ENCODE results near the gene ANK3.

The ANK3 gene

DNA sequence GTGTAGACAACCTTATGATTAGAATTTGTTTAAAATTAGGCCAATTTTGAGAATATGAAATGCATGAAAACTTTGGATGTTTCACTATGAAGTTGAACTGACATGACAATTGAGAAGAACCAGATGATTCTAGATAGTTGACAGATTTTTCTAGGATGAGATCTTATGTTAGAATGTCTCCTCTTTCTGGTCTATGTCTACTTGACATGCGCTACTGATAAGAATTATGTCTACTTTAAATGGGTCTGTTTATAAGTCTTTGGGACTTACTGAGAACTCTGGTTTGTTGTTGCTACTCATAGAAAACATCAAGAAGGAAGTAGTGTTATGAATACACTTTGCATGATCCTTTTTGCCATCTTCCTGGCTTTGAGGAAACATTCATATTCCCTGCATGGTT, 255.1 kb downstream of the ANK3 start:
- DNase-seq: no peak

- no peak for DNase-seq
Observed at GRCh38 chr10:60130130-60130579, 259.5 kb downstream of the ANK3 start.

DNA sequence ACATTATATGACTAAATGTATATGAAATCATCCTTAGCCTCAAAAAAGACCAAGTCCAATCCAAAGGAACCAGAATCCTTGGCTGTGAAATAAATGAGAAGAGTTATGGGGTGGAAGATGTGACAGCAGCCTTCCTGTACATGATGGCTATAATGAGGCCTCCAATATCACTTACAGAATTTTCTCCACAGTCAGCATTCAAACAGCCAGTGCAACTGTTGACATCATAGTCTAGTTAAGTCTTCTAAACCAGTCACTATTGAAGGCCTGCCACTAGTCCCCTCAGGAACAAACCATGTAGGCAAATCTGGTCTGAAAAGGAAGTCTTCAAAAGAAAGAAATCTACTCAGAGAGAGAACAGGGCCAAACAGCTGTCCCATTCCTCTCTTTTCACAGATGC, 263.8 kb downstream of the ANK3 start:
- DNase-seq: no peak

DNA sequence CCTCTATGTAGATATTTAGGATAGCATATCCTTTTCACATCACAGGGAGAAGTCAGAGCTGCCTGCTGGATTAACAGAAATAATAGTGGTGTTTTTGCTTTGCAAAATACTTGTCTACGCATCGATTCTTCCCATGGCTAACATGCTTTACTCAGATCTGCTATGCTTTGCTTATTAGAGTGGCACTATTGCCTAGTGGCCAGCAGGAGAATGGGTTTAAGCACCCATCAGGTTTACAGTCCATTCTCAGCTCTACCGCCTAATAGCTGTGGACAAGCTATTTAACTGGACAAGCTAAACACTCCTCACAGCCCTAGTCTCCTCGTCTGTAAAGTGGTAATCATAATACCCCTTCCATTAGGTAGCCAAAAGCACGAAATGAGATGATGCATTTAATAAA, 265.1 kb downstream of the ANK3 start:
- DNase-seq: no peak

GRCh38 chr10:60123668-60124067, 266.0 kb downstream of the ANK3 start:
- DNase-seq: no peak

- DNase-seq: no peak
Observed at GRCh38 chr10:60123172-60123571, 266.5 kb downstream of the ANK3 start.

DNA sequence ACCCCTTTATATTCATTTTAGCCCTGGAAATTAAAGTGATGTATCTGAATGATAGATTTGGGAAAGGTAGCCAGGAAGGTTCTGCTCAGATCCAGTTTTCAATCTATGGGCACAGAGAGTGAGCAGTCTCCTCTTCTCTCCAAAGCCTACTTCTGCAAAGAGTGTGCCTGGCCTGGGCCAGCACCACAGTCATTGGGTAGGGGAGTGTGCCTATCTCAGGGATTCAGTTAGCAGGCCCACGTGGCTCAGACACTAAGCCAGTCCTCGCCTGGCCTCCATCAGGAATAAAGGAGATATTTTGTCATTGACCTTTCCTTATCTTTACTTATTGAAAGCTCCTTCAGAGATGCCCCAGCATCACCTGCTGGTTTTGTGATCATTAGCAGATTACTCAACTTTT, 267.5 kb downstream of the ANK3 start:
- DNase-seq: no peak

GRCh38 chr10:60114765-60115586, 274.7 kb downstream of the ANK3 start:
- DNase-seq: peak; percentile 42

GRCh38 chr10:60110739-60111138, 278.9 kb downstream of the ANK3 start:
- no peak for DNase-seq

GRCh38 chr10:60107308-60107976, 282.2 kb downstream of the ANK3 start:
- DNase-seq: no peak

DNA sequence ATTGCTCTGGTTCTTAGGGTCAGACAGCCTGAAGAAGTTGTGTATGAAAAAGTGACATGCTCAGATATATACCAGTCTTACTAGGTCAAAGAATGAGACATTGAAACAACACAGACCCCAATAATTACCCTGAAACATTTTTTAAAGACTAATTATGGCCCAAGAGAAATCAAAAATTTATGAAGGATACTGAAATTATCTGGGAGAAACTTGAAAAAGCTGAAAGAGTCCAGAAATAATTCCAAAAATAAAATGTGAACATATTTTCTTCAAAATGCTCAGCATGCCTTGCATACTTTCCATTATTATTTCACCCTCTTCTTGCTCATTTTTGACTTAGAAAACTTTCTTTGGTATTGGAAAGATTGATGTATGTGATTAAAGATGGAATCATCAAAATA, 284.4 kb downstream of the ANK3 start:
- DNase-seq: no peak

- DNase-seq: no peak
Observed at GRCh38 chr10:60101821-60102220, 287.9 kb downstream of the ANK3 start.

GRCh38 chr10:60099998-60100747, 289.5 kb downstream of the ANK3 start:
- DNase-seq: peak; percentile 33

GRCh38 chr10:60098677-60099601, 290.7 kb downstream of the ANK3 start:
- DNase-seq: no peak

DNA sequence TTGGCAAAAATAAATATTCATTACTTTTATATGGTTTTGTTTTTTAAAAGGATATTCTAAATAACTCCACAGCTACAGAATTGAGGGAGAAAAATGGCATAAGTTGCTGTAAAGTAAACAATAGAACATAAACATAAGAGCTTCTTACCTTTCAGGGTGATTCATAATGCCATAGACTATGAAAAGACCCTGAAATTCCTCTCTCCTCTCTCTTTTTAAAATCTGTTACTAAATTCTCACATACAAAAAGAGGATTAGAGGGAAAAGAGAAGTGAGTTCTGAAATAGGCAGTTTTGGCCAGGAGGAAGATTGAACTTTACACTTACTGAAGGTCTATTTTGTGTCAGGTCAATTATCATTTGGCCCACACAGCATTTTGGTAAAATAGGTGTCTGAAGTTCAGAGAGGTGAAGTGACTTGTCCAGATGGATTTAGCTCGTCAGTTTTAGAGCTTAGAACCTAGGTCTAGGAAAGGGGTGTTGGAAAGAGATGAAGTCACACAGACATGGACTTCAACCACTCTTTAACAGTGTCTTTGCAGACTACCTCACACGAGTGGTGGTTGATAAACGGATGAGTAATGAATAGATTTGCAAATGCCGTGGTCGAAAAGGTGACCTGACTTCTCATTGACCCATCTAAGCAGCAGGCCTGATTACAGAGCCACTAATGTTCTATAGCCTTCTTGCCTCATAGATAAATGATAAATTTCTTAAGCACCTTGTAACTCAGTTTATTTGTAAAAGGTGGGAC, 292.7 kb downstream of the ANK3 start:
- DNase-seq: no peak

DNA sequence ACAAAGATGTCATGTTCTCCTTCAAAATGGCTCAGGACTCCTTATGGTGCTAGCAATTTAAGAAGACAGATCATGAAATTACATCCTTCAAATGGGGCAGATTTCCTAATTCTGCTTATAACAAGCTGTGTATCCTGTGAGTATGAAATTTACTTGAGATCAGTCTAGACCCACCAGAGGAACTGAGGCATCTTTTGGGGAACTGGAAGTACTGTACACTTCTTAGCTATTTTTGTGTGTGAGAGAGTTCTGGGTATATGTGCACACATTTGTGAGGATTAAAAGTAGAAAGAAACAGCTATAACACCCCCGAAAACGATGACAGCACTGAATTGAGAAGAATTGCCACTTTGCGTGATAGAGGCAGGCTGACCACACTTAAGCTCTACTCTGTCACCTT, 296.4 kb downstream of the ANK3 start:
- peak; percentile 72 for DNase-seq

DNA sequence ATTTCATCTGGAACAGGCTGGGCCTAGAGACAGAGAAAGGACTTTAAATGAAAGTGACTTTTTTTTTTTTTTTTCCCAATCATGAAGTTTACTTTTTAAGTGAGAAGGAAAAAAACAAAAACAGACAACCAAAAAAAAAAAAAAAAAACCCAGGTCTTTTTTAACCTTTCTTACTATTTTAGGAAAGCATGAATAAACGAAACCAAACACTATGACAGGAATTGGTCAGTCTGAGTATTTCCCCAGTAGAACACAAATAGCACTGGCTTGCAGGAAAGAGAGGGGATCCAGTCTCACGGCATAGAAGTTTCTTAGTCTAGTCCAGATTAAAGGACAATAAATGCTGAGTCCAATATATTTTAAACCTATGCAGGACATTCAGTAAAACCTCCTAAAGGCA, 302.8 kb downstream of the ANK3 start:
- DNase-seq: no peak

DNA sequence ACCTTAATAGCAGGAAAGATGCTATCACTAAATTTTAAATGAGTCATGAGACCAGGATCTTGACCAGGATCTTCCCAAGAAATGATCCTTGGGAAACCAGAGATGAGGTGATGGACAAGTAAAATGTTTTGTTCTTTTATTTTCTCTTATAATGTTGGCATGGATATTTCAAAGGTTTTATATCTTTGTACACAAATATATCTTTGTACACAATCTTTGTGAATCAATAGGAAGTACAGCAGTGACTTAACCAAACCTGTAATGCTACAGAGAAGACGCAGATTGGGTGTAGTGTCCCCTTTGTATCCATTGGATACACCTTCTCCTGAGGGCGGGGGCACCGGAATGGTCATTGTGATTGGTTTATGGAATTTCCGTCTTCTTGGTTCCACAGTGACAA, 303.3 kb downstream of the ANK3 start:
- no peak for DNase-seq

- DNase-seq: no peak
Observed at GRCh38 chr10:60082744-60083344, 306.8 kb downstream of the ANK3 start.

DNA sequence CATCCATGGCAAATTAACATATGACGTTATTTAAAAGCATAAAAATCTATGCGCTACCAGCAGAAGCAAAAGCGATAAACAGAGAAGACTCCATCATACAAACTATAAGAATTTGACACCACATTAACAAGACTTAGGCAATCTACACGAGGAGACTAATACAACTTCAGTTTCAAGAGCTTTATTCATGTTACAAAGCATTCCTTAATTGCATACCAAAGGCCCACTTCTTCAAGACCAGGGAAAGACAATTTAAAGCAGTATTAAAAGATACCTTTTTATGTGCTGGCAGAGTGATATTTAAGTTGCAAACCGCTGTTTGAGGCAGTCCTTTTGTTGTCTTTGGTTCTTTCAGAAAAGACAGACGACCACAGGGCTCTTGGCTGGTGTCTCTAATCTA, 307.3 kb downstream of the ANK3 start:
- DNase-seq: no peak

All from MV-4-11 (cell line).